Sigmoid colon (tissue), 4 donors: ENCODE results near the gene SLC8A2.

ENCODE experiments used
- CTCF ChIP-seq, 4 experiments: fragments of 450-650 bp in 3 of 4; fragments of 200-600 bp in 1 of 4; IDR thresholded peaks; one replicate each; pipeline ENCODE4 v1.5.1; 2016 to 2019; ENCODE audit warnings: antibody characterized with exemption in 4 of 4, mild to moderate bottlenecking in 3 of 4, moderate library complexity in 2 of 4
- EP300 ChIP-seq, 4 donors: sonication (generic); formaldehyde crosslinking; IDR thresholded peaks; one replicate each; pipeline ENCODE4 v1.6.1; 2017; ENCODE audit warnings: antibody characterized with exemption in 4 of 4
- POLR2A ChIP-seq, 2 donors: fragments of 450-650 bp; IDR thresholded peaks; one replicate each; pipeline ENCODE4 v1.6.1; 2016; ENCODE audit warnings: antibody characterized with exemption in 2 of 2, mild to moderate bottlenecking in 2 of 2, moderate library complexity in 2 of 2
- POLR2AphosphoS5 ChIP-seq, 4 donors: sonication (generic); formaldehyde crosslinking; IDR thresholded peaks; one replicate each; pipeline ENCODE4 v1.6.1; 2017; ENCODE audit warnings: antibody characterized with exemption in 4 of 4

- TF ChIP-seq CTCF (IDR thresholded peaks at IDR 0.05) = no peak
- TF ChIP-seq POLR2A (IDR thresholded peaks at IDR 0.05) = no peak
- TF ChIP-seq POLR2AphosphoS5 (IDR thresholded peaks at IDR 0.05) = no peak
- no peak for TF ChIP-seq EP300 (IDR thresholded peaks at IDR 0.05)
These were observed 18.3 kb upstream of the SLC8A2 start for GRCh38 chr19:47490031-47490430.
